HG03060 (cell line): ENCODE data around the gene DHRSX.
"Not testable (repeated sequence)": the region's sequence is repeated elsewhere in the genome, so short reads cannot be mapped to it uniquely, and the experiment has no call there.

Experiments
- ATAC-seq: cut with Tn5 transposase; IDR thresholded peaks from one replicate; pipeline ENCODE4 v1.9.1; 2021; ENCODE audit warnings: low read depth, moderate number of reproducible peaks; ENCODE audit not compliant: unreplicated experiment

The DHRSX gene

GRCh38 chrX:2376166-2376565 lies 124.6 kb downstream of the DHRSX start:
- no peak for ATAC-seq

- no peak for ATAC-seq
These were observed 126.7 kb downstream of the DHRSX start for GRCh38 chrX:2374086-2374485.

- no peak for ATAC-seq
These were observed 127.2 kb downstream of the DHRSX start for GRCh38 chrX:2373615-2374014.

- no peak for ATAC-seq
These were observed 129.6 kb downstream of the DHRSX start for GRCh38 chrX:2371026-2371711.

- no peak for ATAC-seq
These were observed 130.3 kb downstream of the DHRSX start for GRCh38 chrX:2370456-2370855.

- no peak for ATAC-seq
These were observed 131.6 kb downstream of the DHRSX start for GRCh38 chrX:2369206-2369605.

- ATAC-seq = no peak
These were observed 140.0 kb downstream of the DHRSX start for GRCh38 chrX:2360731-2361130.

GRCh38 chrX:2359522-2359921 lies 141.3 kb downstream of the DHRSX start:
- ATAC-seq = not testable (repeated sequence)

GRCh38 chrX:2351999-2352995 lies 148.5 kb downstream of the DHRSX start:
- no peak for ATAC-seq

- no peak for ATAC-seq
These were observed 149.5 kb downstream of the DHRSX start for GRCh38 chrX:2351321-2351720.

GRCh38 chrX:2350703-2351102 lies 150.1 kb downstream of the DHRSX start:
- ATAC-seq = not testable (repeated sequence)

GRCh38 chrX:2350036-2350435 lies 150.7 kb downstream of the DHRSX start:
- ATAC-seq = not testable (repeated sequence)

GRCh38 chrX:2348211-2348610 lies 152.6 kb downstream of the DHRSX start:
- ATAC-seq = no peak

GRCh38 chrX:2346158-2346557 lies 154.6 kb downstream of the DHRSX start:
- no peak for ATAC-seq

GRCh38 chrX:2345562-2345961 lies 155.2 kb downstream of the DHRSX start:
- no peak for ATAC-seq

GRCh38 chrX:2343413-2343812 lies 157.4 kb downstream of the DHRSX start:
- ATAC-seq = no peak

GRCh38 chrX:2342874-2343273 lies 157.9 kb downstream of the DHRSX start:
- ATAC-seq = no peak

GRCh38 chrX:2342281-2342688 lies 158.5 kb downstream of the DHRSX start:
- no peak for ATAC-seq

GRCh38 chrX:2340991-2341390 lies 159.8 kb downstream of the DHRSX start:
- ATAC-seq = no peak

- ATAC-seq = no peak
These were observed 164.6 kb downstream of the DHRSX start for GRCh38 chrX:2336181-2336580.

GRCh38 chrX:2334237-2334636 lies 166.5 kb downstream of the DHRSX start:
- no peak for ATAC-seq

- ATAC-seq = no peak
These were observed 168.5 kb downstream of the DHRSX start for GRCh38 chrX:2332252-2332651.
